ENCODE data around the gene COX7A2L.

DNA sequence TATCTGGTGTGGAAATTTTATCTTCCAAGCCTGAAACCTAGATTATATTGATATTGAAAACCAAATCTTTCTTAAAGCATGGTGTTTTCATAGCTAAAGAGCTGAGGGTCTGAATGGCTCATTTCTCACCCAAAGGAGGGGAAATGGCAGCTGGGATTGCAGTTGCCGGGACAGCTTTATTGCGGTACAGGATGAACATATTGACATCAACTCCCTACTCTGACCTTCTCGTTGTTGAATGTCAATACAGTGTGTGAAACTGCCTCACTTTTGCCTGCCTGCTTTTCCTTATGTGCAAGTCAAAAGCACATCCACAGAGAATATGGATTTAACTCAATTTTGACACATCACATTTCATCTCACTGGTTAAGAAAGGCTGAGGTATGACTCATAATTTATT lies 3.6 kb upstream of the COX7A2L start:
- TF ChIP-seq FOXP2 (optimal IDR thresholded peaks at IDR 0.05; ENCODE audit: control extremely low read depth, extremely low read length, insufficient read depth) (no peak), POLR2AphosphoS5 (IDR thresholded peaks at IDR 0.05; ENCODE audit: borderline replicate concordance, low read depth, low read length) (no peak)

All from SK-N-MC (cell line).